IPS-18c (cell line): ENCODE data around the gene DCUN1D3.

ENCODE experiments used
- H3K4me3 ChIP-seq: 2 replicates; pipeline ENCODE4 v1.7.0; 2013; ENCODE audit warnings: low read depth, mild to moderate bottlenecking, low read length, moderate library complexity; ENCODE audit not compliant: insufficient read depth
- H3K9me3 ChIP-seq: one replicate; pipeline ENCODE4 v1.6.1; 2013; ENCODE audit warnings: mild to moderate bottlenecking, low read length, moderate library complexity; ENCODE audit not compliant: control insufficient read depth, insufficient read depth

Gene DCUN1D3

GRCh38 chr16:20901436-20902112 lies 1.4 kb upstream of the DCUN1D3 start:
- Histone ChIP-seq H3K9me3 (no peaks in the 10 kb centered on the region), H3K4me3 (peak overlapping the region; percentile 89)

- Histone ChIP-seq H3K4me3 (peak overlapping the region; percentile 89), H3K9me3 (no peaks in the 10 kb centered on the region)
These were observed 894 bp upstream of the DCUN1D3 start for GRCh38 chr16:20901068-20901435.

- Histone ChIP-seq H3K4me3 (peak overlapping the region; percentile 89), H3K9me3 (no peaks in the 10 kb centered on the region)
These were observed 470 bp downstream of the DCUN1D3 start for GRCh38 chr16:20899477-20900298.

GRCh38 chr16:20899071-20899470 lies 1.1 kb downstream of the DCUN1D3 start:
- no peaks in the 10 kb centered on the region for H3K9me3 ChIP-seq
- peak overlapping the region; percentile 89 for H3K4me3 ChIP-seq

- Histone ChIP-seq H3K4me3 (no peak overlapping the region), H3K9me3 (no peaks in the 10 kb centered on the region)
These were observed 2.2 kb downstream of the DCUN1D3 start for GRCh38 chr16:20897922-20898321.

- Histone ChIP-seq H3K9me3 (no peaks in the 10 kb centered on the region), H3K4me3 (no peak overlapping the region)
These were observed 2.8 kb downstream of the DCUN1D3 start for GRCh38 chr16:20897253-20897897.

GRCh38 chr16:20894388-20894787 lies 5.8 kb downstream of the DCUN1D3 start:
- no peaks in the 10 kb centered on the region for H3K9me3 ChIP-seq
- no peak overlapping the region for H3K4me3 ChIP-seq

- Histone ChIP-seq H3K9me3 (no peaks in the 10 kb centered on the region), H3K4me3 (no peak overlapping the region)
These were observed 10.4 kb downstream of the DCUN1D3 start for GRCh38 chr16:20889625-20890275.

- Histone ChIP-seq H3K9me3 (no peaks in the 10 kb centered on the region), H3K4me3 (no peak overlapping the region)
These were observed 13.0 kb downstream of the DCUN1D3 start for GRCh38 chr16:20887207-20887606.

GRCh38 chr16:20886320-20886719 lies 13.8 kb downstream of the DCUN1D3 start:
- H3K4me3 ChIP-seq: no peak overlapping the region
- no peaks in the 10 kb centered on the region for H3K9me3 ChIP-seq

GRCh38 chr16:20884240-20884556 lies 16.0 kb downstream of the DCUN1D3 start:
- no peaks in the 10 kb centered on the region for H3K9me3 ChIP-seq
- no peak overlapping the region for H3K4me3 ChIP-seq

- no peak overlapping the region for H3K4me3 ChIP-seq
These were observed 16.5 kb downstream of the DCUN1D3 start for GRCh38 chr16:20883554-20884239.

GRCh38 chr16:20881503-20881878 lies 18.7 kb downstream of the DCUN1D3 start:
- no peaks in the 10 kb centered on the region for H3K9me3 ChIP-seq
- H3K4me3 ChIP-seq: no peak overlapping the region

More at GRCh38 chr16:20883554-20884239, 16.5 kb downstream of the DCUN1D3 start:
- H3K9me3 ChIP-seq: no peaks in the 10 kb centered on the region

- H3K9me3 ChIP-seq: no peaks in the 10 kb centered on the region
- H3K4me3 ChIP-seq: no peak overlapping the region
These were observed 19.2 kb downstream of the DCUN1D3 start for GRCh38 chr16:20880867-20881502.

- H3K4me3 ChIP-seq: no peak overlapping the region
- no peaks in the 10 kb centered on the region for H3K9me3 ChIP-seq
These were observed 20.8 kb downstream of the DCUN1D3 start for GRCh38 chr16:20879175-20880040.

GRCh38 chr16:20878682-20879147 lies 21.4 kb downstream of the DCUN1D3 start:
- H3K4me3 ChIP-seq: no peak overlapping the region
- no peaks in the 10 kb centered on the region for H3K9me3 ChIP-seq
